NB4 (cell line): ENCODE results near the gene ARHGAP22.

Experiments used
- POLR2A ChIP-seq: IDR thresholded peaks from 2 replicates; pipeline ENCODE4 v1.6.1; 2011; ENCODE audit warnings: mild to moderate bottlenecking; ENCODE audit not compliant: insufficient read length; ENCODE audit errors: extremely low read depth
- TF ChIP-seq, protein P1 (sequence below): IDR thresholded peaks from one replicate; pipeline ENCODE4 v1.5.1; 2012; ENCODE audit warnings: low read depth, low read length
- TF ChIP-seq, protein P2 (sequence below): IDR thresholded peaks from 2 replicates; pipeline ENCODE4 v1.6.1; 2011; ENCODE audit warnings: low read depth, low read length

- TF ChIP-seq, protein P1, sequence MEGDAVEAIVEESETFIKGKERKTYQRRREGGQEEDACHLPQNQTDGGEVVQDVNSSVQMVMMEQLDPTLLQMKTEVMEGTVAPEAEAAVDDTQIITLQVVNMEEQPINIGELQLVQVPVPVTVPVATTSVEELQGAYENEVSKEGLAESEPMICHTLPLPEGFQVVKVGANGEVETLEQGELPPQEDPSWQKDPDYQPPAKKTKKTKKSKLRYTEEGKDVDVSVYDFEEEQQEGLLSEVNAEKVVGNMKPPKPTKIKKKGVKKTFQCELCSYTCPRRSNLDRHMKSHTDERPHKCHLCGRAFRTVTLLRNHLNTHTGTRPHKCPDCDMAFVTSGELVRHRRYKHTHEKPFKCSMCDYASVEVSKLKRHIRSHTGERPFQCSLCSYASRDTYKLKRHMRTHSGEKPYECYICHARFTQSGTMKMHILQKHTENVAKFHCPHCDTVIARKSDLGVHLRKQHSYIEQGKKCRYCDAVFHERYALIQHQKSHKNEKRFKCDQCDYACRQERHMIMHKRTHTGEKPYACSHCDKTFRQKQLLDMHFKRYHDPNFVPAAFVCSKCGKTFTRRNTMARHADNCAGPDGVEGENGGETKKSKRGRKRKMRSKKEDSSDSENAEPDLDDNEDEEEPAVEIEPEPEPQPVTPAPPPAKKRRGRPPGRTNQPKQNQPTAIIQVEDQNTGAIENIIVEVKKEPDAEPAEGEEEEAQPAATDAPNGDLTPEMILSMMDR = no peak
- TF ChIP-seq POLR2A = no peak
- TF ChIP-seq, protein P2, sequence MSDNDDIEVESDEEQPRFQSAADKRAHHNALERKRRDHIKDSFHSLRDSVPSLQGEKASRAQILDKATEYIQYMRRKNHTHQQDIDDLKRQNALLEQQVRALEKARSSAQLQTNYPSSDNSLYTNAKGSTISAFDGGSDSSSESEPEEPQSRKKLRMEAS = no peak
Measured at GRCh38 chr10:48449501-48450232, 155.2 kb downstream of the ARHGAP22 start.
